Measurements from ENCODE around the gene MYOM3. TPM values are rescaled to one million over a fixed set of nuclear protein-coding genes. Genes with fewer than 3 reads are reported as not detected.

The MYOM3 gene
- total and polyA plus RNA-seq, 2 of the 13 experiments (the other 11 are each of a cell fraction or from before 2014, with no cell fraction given), result 5.8 to 15.3 TPM

- TF ChIP-seq UBTF (CRISPR knock-in tag; IDR thresholded peaks at IDR 0.05) (peak; percentile 44; the same call in 1 of the 2 replicates), PITX1 (CRISPR knock-in tag; IDR thresholded peaks at IDR 0.05) (peak; percentile 46; the same call in 1 of the 2 replicates), SPEN (CRISPR knock-in tag; IDR thresholded peaks at IDR 0.05; ENCODE audit: low read depth) (peak; percentile 70; the same call in 1 of the 2 replicates), MAFG (CRISPR knock-in tag; IDR thresholded peaks at IDR 0.05) (no peak), ATF7-NPFF (CRISPR knock-in tag; IDR thresholded peaks at IDR 0.05; ENCODE audit: low read depth) (peak; percentile 56; the same call in 1 of the 2 replicates), DMAP1 (CRISPR knock-in tag; IDR thresholded peaks at IDR 0.05) (peak; percentile 18; the same call in 1 of the 2 replicates), PHF5A (CRISPR knock-in tag; IDR thresholded peaks at IDR 0.05; ENCODE audit: low read depth, unreplicated experiment) (no peak), MTF2 (CRISPR knock-in tag; IDR thresholded peaks at IDR 0.05; ENCODE audit: borderline replicate concordance) (no peak; the same call in 1 of the 2 replicates), ZNF619 (CRISPR knock-in tag; IDR thresholded peaks at IDR 0.05) (no peak), TCF7L2 (IDR thresholded peaks at IDR 0.05; ENCODE audit: low read depth, low read length) (no peak), ZNF160 (CRISPR knock-in tag; IDR thresholded peaks at IDR 0.05) (0 out of 2 replicates have a peak, but pooled peaks have one; percentile 15), ZNF704 (CRISPR knock-in tag; IDR thresholded peaks at IDR 0.05; ENCODE audit: borderline replicate concordance) (no peak), ZNF317 (CRISPR knock-in tag; IDR thresholded peaks at IDR 0.05) (no peak), PRMT3 (CRISPR knock-in tag; IDR thresholded peaks at IDR 0.05; ENCODE audit: borderline replicate concordance, low read depth) (no peak), ZBTB3 (CRISPR knock-in tag; IDR thresholded peaks at IDR 0.05; ENCODE audit: borderline replicate concordance, low read depth) (no peak), ZNF737 (CRISPR knock-in tag; IDR thresholded peaks at IDR 0.05; ENCODE audit: borderline replicate concordance) (no peak), RXRB (CRISPR knock-in tag; IDR thresholded peaks at IDR 0.05; ENCODE audit: borderline replicate concordance) (peak; percentile 79), RCOR2 (CRISPR knock-in tag; IDR thresholded peaks at IDR 0.05) (no peak)
- TF ChIP-seq, protein P1, sequence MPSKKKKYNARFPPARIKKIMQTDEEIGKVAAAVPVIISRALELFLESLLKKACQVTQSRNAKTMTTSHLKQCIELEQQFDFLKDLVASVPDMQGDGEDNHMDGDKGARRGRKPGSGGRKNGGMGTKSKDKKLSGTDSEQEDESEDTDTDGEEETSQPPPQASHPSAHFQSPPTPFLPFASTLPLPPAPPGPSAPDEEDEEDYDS (CRISPR knock-in tag; IDR thresholded peaks at IDR 0.05), result peak; percentile 71
- TF ChIP-seq, protein P2, sequence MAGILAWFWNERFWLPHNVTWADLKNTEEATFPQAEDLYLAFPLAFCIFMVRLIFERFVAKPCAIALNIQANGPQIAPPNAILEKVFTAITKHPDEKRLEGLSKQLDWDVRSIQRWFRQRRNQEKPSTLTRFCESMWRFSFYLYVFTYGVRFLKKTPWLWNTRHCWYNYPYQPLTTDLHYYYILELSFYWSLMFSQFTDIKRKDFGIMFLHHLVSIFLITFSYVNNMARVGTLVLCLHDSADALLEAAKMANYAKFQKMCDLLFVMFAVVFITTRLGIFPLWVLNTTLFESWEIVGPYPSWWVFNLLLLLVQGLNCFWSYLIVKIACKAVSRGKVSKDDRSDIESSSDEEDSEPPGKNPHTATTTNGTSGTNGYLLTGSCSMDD (CRISPR knock-in tag; IDR thresholded peaks at IDR 0.05), result no peak
- TF ChIP-seq, protein P3, sequence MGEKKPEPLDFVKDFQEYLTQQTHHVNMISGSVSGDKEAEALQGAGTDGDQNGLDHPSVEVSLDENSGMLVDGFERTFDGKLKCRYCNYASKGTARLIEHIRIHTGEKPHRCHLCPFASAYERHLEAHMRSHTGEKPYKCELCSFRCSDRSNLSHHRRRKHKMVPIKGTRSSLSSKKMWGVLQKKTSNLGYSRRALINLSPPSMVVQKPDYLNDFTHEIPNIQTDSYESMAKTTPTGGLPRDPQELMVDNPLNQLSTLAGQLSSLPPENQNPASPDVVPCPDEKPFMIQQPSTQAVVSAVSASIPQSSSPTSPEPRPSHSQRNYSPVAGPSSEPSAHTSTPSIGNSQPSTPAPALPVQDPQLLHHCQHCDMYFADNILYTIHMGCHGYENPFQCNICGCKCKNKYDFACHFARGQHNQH (CRISPR knock-in tag; IDR thresholded peaks at IDR 0.05), result peak; percentile 60
- TF ChIP-seq, protein P4, sequence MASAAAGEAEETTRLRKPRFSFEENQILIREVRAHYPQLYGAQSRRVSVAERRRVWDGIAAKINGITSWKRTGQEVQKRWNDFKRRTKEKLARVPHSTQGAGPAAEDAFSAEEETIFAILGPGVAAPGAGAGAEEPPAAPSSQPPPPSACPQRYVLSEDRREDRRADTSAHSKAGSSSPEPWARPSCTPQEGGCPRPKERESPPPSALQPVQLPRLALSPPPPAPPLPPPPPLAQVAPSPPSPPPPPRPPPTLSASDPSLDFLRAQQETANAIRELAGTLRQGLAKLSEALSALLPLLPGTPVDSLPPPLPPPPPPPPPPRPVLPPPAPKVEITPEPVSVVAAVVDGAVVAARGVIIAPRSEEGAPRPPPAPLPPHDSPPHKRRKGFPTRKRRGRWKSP (CRISPR knock-in tag; IDR thresholded peaks at IDR 0.05), result no peak
These were observed 3.4 kb downstream of the MYOM3 start (continued) for GRCh38 chr1:24108334-24109165.

Data from HepG2 (cell line).